GM19035 (cell line): ENCODE data around the gene CDRT4.

ENCODE experiments used
- ATAC-seq: cut with Tn5 transposase; IDR thresholded peaks from one replicate; pipeline ENCODE4 v1.9.1; 2021; ENCODE audit not compliant: unreplicated experiment

CDRT4 gene

GRCh38 chr17:15398291-15398690, 69.1 kb downstream of the CDRT4 start:
- ATAC-seq, result no peak

GRCh38 chr17:15397620-15398019, 69.8 kb downstream of the CDRT4 start:
- no peak for ATAC-seq

GRCh38 chr17:15395091-15395490, 72.3 kb downstream of the CDRT4 start:
- ATAC-seq, result no peak

GRCh38 chr17:15393414-15393813, 74.0 kb downstream of the CDRT4 start:
- no peak for ATAC-seq

GRCh38 chr17:15392326-15392741, 75.1 kb downstream of the CDRT4 start:
- ATAC-seq, result no peak

GRCh38 chr17:15388356-15389041, 78.9 kb downstream of the CDRT4 start:
- no peak for ATAC-seq

GRCh38 chr17:15386083-15386482, 81.3 kb downstream of the CDRT4 start:
- ATAC-seq, result no peak
